Epithelial cell of esophagus (primary cell): Measurements from ENCODE around the gene GALNT13.
A peak's percentile ranks its signal among the peaks of the same experiment; 100 is the strongest.

Experiments
- DNase-seq: peaks from one replicate; pipeline ENCODE4 v3.0.0; 2010; ENCODE audit warnings: low read depth
- H3K4me3 ChIP-seq: 2 replicates; pipeline ENCODE4 v1.5.1; 2011; ENCODE audit warnings: mild to moderate bottlenecking, low read length, control low read depth
- CTCF ChIP-seq: IDR thresholded peaks from 2 replicates; pipeline ENCODE4 v1.5.1; 2011; ENCODE audit warnings: low read depth, mild to moderate bottlenecking, low read length, control low read depth, inconsistent platforms; ENCODE audit not compliant: insufficient read depth; ENCODE audit errors: missing control alignments

Gene GALNT13

GRCh38 chr2:154449951-154450658 is 578.4 kb downstream of the GALNT13 start:
- no peak for TF ChIP-seq CTCF
- no peak overlapping the region for H3K4me3 ChIP-seq
- DNase-seq, result no peak

GRCh38 chr2:154452471-154452870 is 580.7 kb downstream of the GALNT13 start:
- no peak for DNase-seq
- no peak for TF ChIP-seq CTCF
- H3K4me3 ChIP-seq, result no peak overlapping the region

- H3K4me3 ChIP-seq, result no peak overlapping the region
- TF ChIP-seq CTCF, result peak; percentile 22
- peak; percentile 31 for DNase-seq
Measured at GRCh38 chr2:154452906-154453493, 581.3 kb downstream of the GALNT13 start.

GRCh38 chr2:154455166-154455565 is 583.4 kb downstream of the GALNT13 start:
- no peak overlapping the region for H3K4me3 ChIP-seq
- DNase-seq, result no peak
- no peak for TF ChIP-seq CTCF

GRCh38 chr2:154455866-154456265 is 584.1 kb downstream of the GALNT13 start:
- TF ChIP-seq CTCF, result no peak
- no peak for DNase-seq
- H3K4me3 ChIP-seq, result no peak overlapping the region

- TF ChIP-seq CTCF, result no peak
- no peak overlapping the region for H3K4me3 ChIP-seq
- DNase-seq, result peak; percentile 9
Measured at GRCh38 chr2:154457286-154457685, 585.6 kb downstream of the GALNT13 start.

GRCh38 chr2:154459286-154459685 is 587.6 kb downstream of the GALNT13 start:
- H3K4me3 ChIP-seq, result no peak overlapping the region
- no peak for TF ChIP-seq CTCF
- DNase-seq, result no peak
